ENCODE results near the gene PLCB3.
"Not testable (repeated sequence)": the region's sequence is repeated elsewhere in the genome, so short reads cannot be mapped to it uniquely, and the experiment has no call there.

DNA sequence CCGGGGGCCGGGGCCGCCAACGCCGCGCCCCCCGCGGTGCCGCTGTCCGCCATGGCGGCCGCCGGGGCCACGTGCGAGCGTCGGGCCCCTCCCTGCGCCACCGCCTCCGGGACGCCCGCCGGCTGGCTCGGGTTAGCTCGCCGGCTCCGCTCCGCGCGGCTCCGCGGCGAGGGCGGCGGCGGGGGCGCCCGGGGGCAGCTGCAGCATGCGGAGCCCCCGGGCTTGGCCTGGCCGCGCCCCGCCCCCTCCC, 4.8 kb upstream of the PLCB3 start:
- TF ChIP-seq POLR2A (IDR thresholded peaks at IDR 0.05; ENCODE audit: insufficient read depth in 1 of 2, low read depth in 2 of 2, low read length in 2 of 2); MIER2 (CRISPR knock-in tag; IDR thresholded peaks at IDR 0.05); KDM1A (CRISPR knock-in tag; IDR thresholded peaks at IDR 0.05); KLF12 (CRISPR knock-in tag; IDR thresholded peaks at IDR 0.05; ENCODE audit: borderline replicate concordance); RNF2 (conservative IDR thresholded peaks at IDR 0.05; ENCODE audit: low read depth): not testable (repeated sequence)
- TF ChIP-seq, protein P1, sequence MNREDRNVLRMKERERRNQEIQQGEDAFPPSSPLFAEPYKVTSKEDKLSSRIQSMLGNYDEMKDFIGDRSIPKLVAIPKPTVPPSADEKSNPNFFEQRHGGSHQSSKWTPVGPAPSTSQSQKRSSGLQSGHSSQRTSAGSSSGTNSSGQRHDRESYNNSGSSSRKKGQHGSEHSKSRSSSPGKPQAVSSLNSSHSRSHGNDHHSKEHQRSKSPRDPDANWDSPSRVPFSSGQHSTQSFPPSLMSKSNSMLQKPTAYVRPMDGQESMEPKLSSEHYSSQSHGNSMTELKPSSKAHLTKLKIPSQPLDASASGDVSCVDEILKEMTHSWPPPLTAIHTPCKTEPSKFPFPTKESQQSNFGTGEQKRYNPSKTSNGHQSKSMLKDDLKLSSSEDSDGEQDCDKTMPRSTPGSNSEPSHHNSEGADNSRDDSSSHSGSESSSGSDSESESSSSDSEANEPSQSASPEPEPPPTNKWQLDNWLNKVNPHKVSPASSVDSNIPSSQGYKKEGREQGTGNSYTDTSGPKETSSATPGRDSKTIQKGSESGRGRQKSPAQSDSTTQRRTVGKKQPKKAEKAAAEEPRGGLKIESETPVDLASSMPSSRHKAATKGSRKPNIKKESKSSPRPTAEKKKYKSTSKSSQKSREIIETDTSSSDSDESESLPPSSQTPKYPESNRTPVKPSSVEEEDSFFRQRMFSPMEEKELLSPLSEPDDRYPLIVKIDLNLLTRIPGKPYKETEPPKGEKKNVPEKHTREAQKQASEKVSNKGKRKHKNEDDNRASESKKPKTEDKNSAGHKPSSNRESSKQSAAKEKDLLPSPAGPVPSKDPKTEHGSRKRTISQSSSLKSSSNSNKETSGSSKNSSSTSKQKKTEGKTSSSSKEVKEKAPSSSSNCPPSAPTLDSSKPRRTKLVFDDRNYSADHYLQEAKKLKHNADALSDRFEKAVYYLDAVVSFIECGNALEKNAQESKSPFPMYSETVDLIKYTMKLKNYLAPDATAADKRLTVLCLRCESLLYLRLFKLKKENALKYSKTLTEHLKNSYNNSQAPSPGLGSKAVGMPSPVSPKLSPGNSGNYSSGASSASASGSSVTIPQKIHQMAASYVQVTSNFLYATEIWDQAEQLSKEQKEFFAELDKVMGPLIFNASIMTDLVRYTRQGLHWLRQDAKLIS (CRISPR knock-in tag; IDR thresholded peaks at IDR 0.05), result not testable (repeated sequence)
- peak; percentile 7 for TF ChIP-seq YY1 (IDR thresholded peaks at IDR 0.05; ENCODE audit: insufficient read depth, insufficient replicate concordance, low read depth, low read length)
- TF ChIP-seq, protein P2, sequence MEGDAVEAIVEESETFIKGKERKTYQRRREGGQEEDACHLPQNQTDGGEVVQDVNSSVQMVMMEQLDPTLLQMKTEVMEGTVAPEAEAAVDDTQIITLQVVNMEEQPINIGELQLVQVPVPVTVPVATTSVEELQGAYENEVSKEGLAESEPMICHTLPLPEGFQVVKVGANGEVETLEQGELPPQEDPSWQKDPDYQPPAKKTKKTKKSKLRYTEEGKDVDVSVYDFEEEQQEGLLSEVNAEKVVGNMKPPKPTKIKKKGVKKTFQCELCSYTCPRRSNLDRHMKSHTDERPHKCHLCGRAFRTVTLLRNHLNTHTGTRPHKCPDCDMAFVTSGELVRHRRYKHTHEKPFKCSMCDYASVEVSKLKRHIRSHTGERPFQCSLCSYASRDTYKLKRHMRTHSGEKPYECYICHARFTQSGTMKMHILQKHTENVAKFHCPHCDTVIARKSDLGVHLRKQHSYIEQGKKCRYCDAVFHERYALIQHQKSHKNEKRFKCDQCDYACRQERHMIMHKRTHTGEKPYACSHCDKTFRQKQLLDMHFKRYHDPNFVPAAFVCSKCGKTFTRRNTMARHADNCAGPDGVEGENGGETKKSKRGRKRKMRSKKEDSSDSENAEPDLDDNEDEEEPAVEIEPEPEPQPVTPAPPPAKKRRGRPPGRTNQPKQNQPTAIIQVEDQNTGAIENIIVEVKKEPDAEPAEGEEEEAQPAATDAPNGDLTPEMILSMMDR (CRISPR knock-in tag; IDR thresholded peaks at IDR 0.05), result not testable (repeated sequence)
